Pancreas (tissue), 10 donors: ENCODE data around the gene OSMR. TPM values are rescaled to one million over a fixed set of nuclear protein-coding genes. Genes with fewer than 3 reads are reported as not detected.
A peak's percentile ranks its signal among the peaks of the same experiment; 100 is the strongest.

Experiments
- ATAC-seq, 4 donors: fragments of 200-7000 bp; cut with Tn5 transposase; one replicate each; pipeline versions ENCODE4 v1.8.0 to v1.9.1; 2020; ENCODE audit warnings: mild to moderate bottlenecking in 4 of 4, moderate library complexity in 4 of 4
- DNase-seq, 6 donors: peaks; one replicate each; pipeline ENCODE4 v3.0.0-alpha.2; 2020
- FAIRE-seq: peaks from 2 replicates; lab custom pipeline; 2012; peaks lifted over from hg19 to GRCh38; lab: Jason Lieb, UNC
- H3K27ac ChIP-seq, 4 donors: fragments of 200-600 bp; sonication (generic); 1 replicate in 3 of 4; 2 replicates in 1 of 4; pipeline versions ENCODE4 v1.5.0 to v1.8.0; 2020
- H3K27me3 ChIP-seq, 4 donors: fragments of 200-600 bp; one replicate each; pipeline ENCODE4 v1.8.0; 2021
- H3K36me3 ChIP-seq, 3 donors: fragments of 200-600 bp; sonication (generic) in 1 of 3; one replicate each; pipeline versions ENCODE4 v1.5.0 to v1.8.0; 2020 to 2021
- H3K4me1 ChIP-seq, 3 donors: fragments of 200-600 bp; one replicate each; pipeline ENCODE4 v1.8.0; 2021
- H3K4me3 ChIP-seq, 4 donors: fragments of 200-600 bp; sonication (generic) in 2 of 4; one replicate each; pipeline versions ENCODE4 v1.5.0 to v1.8.0; 2020 to 2021
- H3K9me3 ChIP-seq, 4 donors: fragments of 200-600 bp; one replicate each; pipeline ENCODE4 v1.8.0; 2021
- WGBS, 2 donors: extraction: QIAGEN DNeasy Blood & Tissue Kit; methylation state at CpG; one replicate each; pipeline ENCODE4 v1.1.7; 2013; 5-methylcytosine and 5-hydroxymethylcytosine counted together
- intact Hi-C, 3 donors: fragments of 100-400 bp; cut with DNase I; formaldehyde crosslinking; loops; one replicate each; pipeline versions ENCODE4 v1.11.1 to v1.14.2; 2022
- polyA plus RNA-seq, 2 donors: library from polyadenylated mRNA; stranded (reverse); fragments of 200-250 nt; gene quantifications; one replicate each; pipeline ENCODE4 v1.2.3, GENCODE V29; 2013
- total RNA-seq, 6 donors: library from RNA; stranded (reverse); fragmentation: NEBNext Ultra II Directional in 4 of 6; extraction: Animal tissue kit (Norgen Biotek cat#: 25700) in 4 of 6; gene quantifications; one replicate each; pipeline versions ENCODE4 v1.2.1 to v1.2.4, GENCODE V29; 2021 to 2023
- TF ChIP-seq, protein P1 (sequence below), 4 donors: fragments of 200-600 bp; sonication (generic) in 3 of 4; IDR thresholded peaks; one replicate each; pipeline versions ENCODE4 v1.5.0 to v1.8.0; 2021; ENCODE audit warnings: antibody characterized with exemption in 4 of 4
- donor health status: healthy with polysubstance abuse.
- donor health status: DM: no; HTN: no; CAD: no; lungs with moderate emphysema.
- donor health status: DM: no; HTN: no; CAD: no.
- donor health status: control.
- donor health status: control.
- donor health status: Bipolar disorder and iron deficiency.
- donor health status: DM: yes; HTN: yes; CAD: no.
- donor health status: DM: no; HTN: no; CAD: no.
- donor health status: DM: no; HTN: no; CAD: no.
- donor health status: DM: yes; HTN: yes; CAD: no.

The OSMR gene
- total and polyA plus RNA-seq, 8 donors = 5.5 to 29.0 (median 9.1) TPM

DNA sequence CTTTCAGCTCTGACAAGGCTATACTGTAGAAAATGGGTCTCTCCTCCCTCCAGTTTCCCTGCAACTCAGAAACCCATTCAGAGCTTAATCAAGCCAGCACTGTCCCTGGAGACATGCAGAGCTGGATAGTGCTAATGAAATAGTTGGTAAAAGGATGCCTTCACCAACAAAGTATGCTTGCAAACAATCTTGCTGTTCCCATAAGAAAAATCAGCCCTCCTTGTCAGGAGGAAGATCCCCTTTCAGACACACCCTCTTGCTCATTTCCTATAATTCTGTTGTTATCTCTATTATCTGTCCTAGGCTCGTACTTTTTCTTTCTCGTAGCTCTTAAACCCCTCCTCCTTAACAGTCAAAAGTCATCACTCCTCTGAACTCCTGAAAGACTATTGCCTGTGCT lies 9.9 kb upstream of the OSMR start:
- no peaks in the 10 kb centered on the region for H3K27me3 ChIP-seq
- intact Hi-C loops = loop anchor here in 1 of 3 donors (10.0 kb wide), 1 partner anchor 89 kb away; no protein-coding TSS in a partner anchor
- FAIRE-seq (no peak), DNase-seq (no peak), ATAC-seq (no peak)
- H3K27ac ChIP-seq = no peak overlapping the region
- no peaks in the 10 kb centered on the region for H3K4me1 ChIP-seq
- H3K36me3 ChIP-seq = no peaks in the 10 kb centered on the region
- WGBS, 2 donors = 62 to 81% methylated on average over 2 of the region's 2 CpGs
- TF ChIP-seq, protein P1, sequence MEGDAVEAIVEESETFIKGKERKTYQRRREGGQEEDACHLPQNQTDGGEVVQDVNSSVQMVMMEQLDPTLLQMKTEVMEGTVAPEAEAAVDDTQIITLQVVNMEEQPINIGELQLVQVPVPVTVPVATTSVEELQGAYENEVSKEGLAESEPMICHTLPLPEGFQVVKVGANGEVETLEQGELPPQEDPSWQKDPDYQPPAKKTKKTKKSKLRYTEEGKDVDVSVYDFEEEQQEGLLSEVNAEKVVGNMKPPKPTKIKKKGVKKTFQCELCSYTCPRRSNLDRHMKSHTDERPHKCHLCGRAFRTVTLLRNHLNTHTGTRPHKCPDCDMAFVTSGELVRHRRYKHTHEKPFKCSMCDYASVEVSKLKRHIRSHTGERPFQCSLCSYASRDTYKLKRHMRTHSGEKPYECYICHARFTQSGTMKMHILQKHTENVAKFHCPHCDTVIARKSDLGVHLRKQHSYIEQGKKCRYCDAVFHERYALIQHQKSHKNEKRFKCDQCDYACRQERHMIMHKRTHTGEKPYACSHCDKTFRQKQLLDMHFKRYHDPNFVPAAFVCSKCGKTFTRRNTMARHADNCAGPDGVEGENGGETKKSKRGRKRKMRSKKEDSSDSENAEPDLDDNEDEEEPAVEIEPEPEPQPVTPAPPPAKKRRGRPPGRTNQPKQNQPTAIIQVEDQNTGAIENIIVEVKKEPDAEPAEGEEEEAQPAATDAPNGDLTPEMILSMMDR (IDR thresholded peaks at IDR 0.05) = no peak
- H3K4me3 ChIP-seq = no peak overlapping the region
- H3K9me3 ChIP-seq = no peaks in the 10 kb centered on the region

DNA sequence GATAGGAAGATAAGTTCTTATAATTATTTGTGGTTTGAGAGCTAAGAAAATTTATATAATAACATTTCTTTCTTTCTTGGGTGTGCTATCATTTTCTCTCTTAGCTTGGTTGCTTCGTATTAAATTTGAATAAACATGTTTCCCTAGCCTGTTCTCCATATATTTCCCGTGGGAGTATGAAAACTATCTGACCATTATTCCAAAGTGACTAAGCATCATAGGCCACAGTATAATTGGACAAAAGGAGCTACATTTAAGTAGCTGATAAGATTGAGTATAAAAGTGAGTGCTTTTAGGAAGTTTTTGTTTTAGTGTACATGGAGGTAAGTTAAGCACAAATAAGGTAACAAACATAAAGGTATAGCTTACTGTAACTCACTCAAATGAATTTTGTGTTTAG lies 8.4 kb upstream of the OSMR start:
- FAIRE-seq (no peak), DNase-seq (no peak), ATAC-seq (no peak)
- no peaks in the 10 kb centered on the region for H3K27me3 ChIP-seq
- 79 to 93% methylated on average over 2 of the region's 2 CpGs for WGBS, 2 donors
- H3K4me3 ChIP-seq = no peak overlapping the region
- intact Hi-C loops = loop anchor here in 1 of 3 donors (10.0 kb wide), 1 partner anchor 87 kb away; no protein-coding TSS in a partner anchor
- TF ChIP-seq, protein P1 (IDR thresholded peaks at IDR 0.05) = no peak
- H3K36me3 ChIP-seq = no peaks in the 10 kb centered on the region
- H3K9me3 ChIP-seq = no peaks in the 10 kb centered on the region
- H3K4me1 ChIP-seq = no peaks in the 10 kb centered on the region
- H3K27ac ChIP-seq = no peak overlapping the region

DNA sequence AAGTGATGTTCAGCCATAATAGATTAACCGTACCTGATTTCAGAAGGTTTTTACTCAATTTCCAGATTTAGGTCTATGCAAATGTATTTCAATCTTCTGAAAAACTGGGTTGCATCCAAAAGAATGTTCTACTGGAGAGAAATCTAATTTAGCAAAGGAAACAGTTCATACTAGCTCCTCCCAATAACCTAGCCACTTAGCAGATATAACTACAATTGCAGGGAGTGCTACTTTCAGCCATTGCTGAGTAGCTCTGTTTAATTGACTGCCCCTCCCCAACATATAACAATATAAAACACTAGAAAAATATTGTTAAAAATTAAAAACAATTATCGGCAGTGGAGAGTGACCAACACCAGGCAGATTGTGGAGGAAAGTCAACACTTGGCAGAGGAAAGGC lies 7.9 kb upstream of the OSMR start:
- no peak overlapping the region for H3K27ac ChIP-seq
- no peaks in the 10 kb centered on the region for H3K4me1 ChIP-seq
- TF ChIP-seq, protein P1 (IDR thresholded peaks at IDR 0.05) = no peak
- no peak for DNase-seq
- H3K27me3 ChIP-seq = no peaks in the 10 kb centered on the region
- H3K9me3 ChIP-seq = no peaks in the 10 kb centered on the region
- FAIRE-seq = no peak
- H3K36me3 ChIP-seq = no peaks in the 10 kb centered on the region
- ATAC-seq = no peak
- WGBS, 2 donors = 58 to 85% methylated on average over 2 of the region's 2 CpGs
- intact Hi-C loops = loop anchor here in 1 of 3 donors (10.0 kb wide), 1 partner anchor 87 kb away; no protein-coding TSS in a partner anchor
- H3K4me3 ChIP-seq = no peak overlapping the region

DNA sequence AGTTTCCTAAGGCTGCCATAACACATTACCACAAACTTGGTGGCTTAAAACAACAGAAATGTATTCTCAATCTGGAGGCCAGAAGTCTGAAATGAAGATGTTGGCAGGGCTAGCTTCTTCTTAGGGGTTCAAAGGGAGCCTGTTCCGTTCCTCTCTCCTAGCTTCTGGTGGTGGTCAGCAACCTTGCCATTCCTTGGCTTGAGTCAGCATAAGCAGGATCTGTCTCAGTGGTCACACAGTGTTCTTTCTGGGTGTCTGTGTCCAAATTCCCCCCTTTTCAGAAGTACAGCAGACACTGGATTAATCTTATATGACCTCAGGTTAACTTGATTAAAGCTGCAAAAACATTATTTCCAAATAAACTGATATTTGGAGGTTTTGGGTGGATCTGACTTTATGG lies 2.1 kb upstream of the OSMR start:
- DNase-seq (no peak), FAIRE-seq (no peak), ATAC-seq (no peak)
- no peaks in the 10 kb centered on the region for H3K9me3 ChIP-seq
- TF ChIP-seq, protein P1 (IDR thresholded peaks at IDR 0.05) = no peak
- H3K27me3 ChIP-seq = no peaks in the 10 kb centered on the region
- no peaks in the 10 kb centered on the region for H3K36me3 ChIP-seq
- H3K4me1 ChIP-seq = peaks cover 0 to 6% (median 0%) of the 10 kb centered on the region in 3 donors
- 91 to 95% methylated on average over 1 of the region's 1 CpG for WGBS, 2 donors
- intact Hi-C loops = no loop called here
- no peak overlapping the region for H3K27ac ChIP-seq
- H3K4me3 ChIP-seq = no peak overlapping the region

DNA sequence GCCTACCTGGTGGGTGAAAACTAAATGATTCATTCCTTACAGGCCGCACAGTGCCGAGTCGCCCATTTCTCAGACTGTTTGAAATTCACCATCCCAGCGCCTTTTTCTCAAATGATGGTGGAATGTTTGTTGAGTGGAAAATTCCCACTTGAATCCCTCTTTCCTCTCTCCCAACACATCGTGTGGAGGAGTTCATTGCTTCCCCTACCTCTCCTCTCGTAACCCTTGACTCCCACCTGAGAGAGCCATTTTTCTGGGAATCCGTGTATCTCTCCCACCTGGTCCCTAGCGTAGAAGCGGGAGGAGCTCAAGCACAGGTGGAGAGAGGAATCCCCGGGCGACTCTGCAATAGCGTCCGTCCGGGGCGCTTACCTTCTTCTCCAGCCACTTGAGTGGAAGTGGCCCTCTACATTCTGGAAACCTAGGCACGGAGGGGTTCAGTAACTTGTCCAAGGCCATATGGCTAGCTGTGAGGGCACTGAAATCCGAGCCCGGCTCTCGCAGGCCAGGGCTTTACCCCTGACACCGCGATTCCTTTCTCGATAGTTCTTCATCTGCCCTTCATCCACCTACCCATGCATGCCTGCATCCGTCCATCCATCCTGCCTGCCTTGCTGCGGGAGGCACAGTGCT lies 683 bp downstream of the OSMR start:
- peak in 3 of 4 donors; percentile 22 to 33 (median 23) for ATAC-seq
- H3K9me3 ChIP-seq = no peaks in the 10 kb centered on the region
- FAIRE-seq = no peak
- H3K4me3 ChIP-seq = peak overlapping the region; percentile 59 to 72 (median 62)
- TF ChIP-seq, protein P1 (IDR thresholded peaks at IDR 0.05) = no peak
- H3K27me3 ChIP-seq = no peaks in the 10 kb centered on the region
- peaks cover 0 to 16% (median 0%) of the 10 kb centered on the region in 3 donors for H3K4me1 ChIP-seq
- peak overlapping the region; percentile 66 to 95 (median 78) for H3K27ac ChIP-seq
- no peaks in the 10 kb centered on the region for H3K36me3 ChIP-seq
- peak in 1 of 6 donors; percentile 17 for DNase-seq
- intact Hi-C loops = no loop called here
- 20 to 44% methylated on average over 24 of the region's 24 CpGs for WGBS, 2 donors
